Heart right ventricle (tissue), 16 donors: ENCODE measurements around the gene SCO1. TPM values are rescaled to one million over a fixed set of nuclear protein-coding genes. Genes with fewer than 3 reads are reported as not detected.
A peak's percentile ranks its signal among the peaks of the same experiment; 100 is the strongest.

Experiments used
- ATAC-seq, 8 donors: fragments of 200-7000 bp; cut with Tn5 transposase; one replicate each; pipeline ENCODE4 v1.9.1; 2020; ENCODE audit warnings: mild to moderate bottlenecking in 8 of 8, moderate library complexity in 8 of 8, moderate number of reproducible peaks in 1 of 8
- DNase-seq, 2 donors: peaks; one replicate each; pipeline ENCODE4 v3.0.0-alpha.2; 2020
- H3K27ac ChIP-seq, 10 donors: fragments of 200-600 bp; sonication (generic) in 2 of 10; one replicate each; pipeline versions ENCODE4 v1.5.0 to v1.8.0; 2020 to 2022; ENCODE audit warnings: mild to moderate bottlenecking in 3 of 10
- H3K27me3 ChIP-seq, 7 donors: fragments of 200-600 bp; one replicate each; pipeline ENCODE4 v1.8.0; 2021 to 2022; ENCODE audit warnings: mild to moderate bottlenecking in 2 of 7
- H3K36me3 ChIP-seq, 9 donors: fragments of 200-600 bp; sonication (generic) in 1 of 9; one replicate each; pipeline versions ENCODE4 v1.5.0 to v1.8.0; 2020 to 2022; ENCODE audit warnings: mild to moderate bottlenecking in 2 of 9
- H3K4me1 ChIP-seq, 9 donors: fragments of 200-600 bp; sonication (generic) in 1 of 9; one replicate each; pipeline versions ENCODE4 v1.5.0 to v1.8.0; 2020 to 2022; ENCODE audit warnings: mild to moderate bottlenecking in 4 of 9
- H3K4me3 ChIP-seq, 10 donors: fragments of 200-600 bp; sonication (generic) in 2 of 10; one replicate each; pipeline versions ENCODE4 v1.5.0 to v1.8.0; 2020 to 2022; ENCODE audit warnings: mild to moderate bottlenecking in 7 of 10, moderate library complexity in 2 of 10
- H3K9me3 ChIP-seq, 11 donors: fragments of 200-600 bp in 10 of 11; sonication (generic) in 2 of 11; one replicate each; pipeline versions ENCODE4 v1.5.0 to v1.8.0; 2013 to 2022; ENCODE audit warnings: mild to moderate bottlenecking in 2 of 11, control low read depth in 1 of 11, moderate library complexity in 1 of 11
- WGBS, 2 donors: extraction: QIAGEN DNeasy Blood & Tissue Kit; methylation state at CpG; one replicate each; pipeline ENCODE4 v1.1.7; 2013; ENCODE audit warnings: inconsistent platforms in 1 of 2; 5-methylcytosine and 5-hydroxymethylcytosine counted together
- intact Hi-C, 10 donors: fragments of 100-400 bp; cut with DNase I; formaldehyde crosslinking; loops; one replicate each; pipeline versions ENCODE4 v1.11.1 to v1.14.2; 2022
- polyA plus RNA-seq, 2 donors: library from polyadenylated mRNA; stranded (reverse); fragments of 200-250 nt; gene quantifications; one replicate each; pipeline ENCODE4 v1.2.3, GENCODE V29; 2013
- total RNA-seq, 10 donors: library from RNA; stranded (reverse); fragmentation: NEBNext Ultra II Directional in 3 of 10; extraction: Animal tissue kit (Norgen Biotek cat#: 25700) in 3 of 10; gene quantifications; one replicate each; pipeline versions ENCODE4 v1.2.1 to v1.2.4, GENCODE V29; 2021 to 2023
- TF ChIP-seq, protein P1 (sequence below), 9 donors: fragments of 200-600 bp; sonication (generic) in 2 of 9; IDR thresholded peaks; one replicate each; pipeline versions ENCODE4 v1.5.0 to v1.8.0; 2021 to 2022; ENCODE audit warnings: antibody characterized with exemption in 9 of 9, mild to moderate bottlenecking in 5 of 9, moderate library complexity in 1 of 9
- donor health status: Arrhythmogenic right ventricular cardiomyopathy.
- donor health status: ischemic (EF 13 %, LVEDD 7.1; RV severe dilation, severe dysfunction).
- donor health status: healthy with polysubstance abuse.
- donor health status: DM: no; HTN: yes; CAD: no.
- donor health status: DM: no; HTN: no; CAD: no.
- donor health status: ischemic (EF 25% LVEDD 6.9; RV normal size, moderate dysfunction).
- donor health status: ischemic (EF 25% LVEDD 5.7; RV mildly dilated, moderate dysfunction).
- donor health status: healthy.
- donor health status: DM: yes; HTN: yes; CAD: no.
- donor health status: Ischemic cardiomyopathy.
- donor health status: ischemic (EF 35%, LVEDD 5.7; RV mildly dilated, moderate dysfunction).
- donor health status: nonischemic (EF 11% LVEDD 7.7; RV severe dilation, severe dysfunction).
- donor health status: DM: yes; HTN: yes; CAD: no.
- donor health status: PGD.
- donor health status: ischemic (EF 29% LVEDD 5.4; RV normal size, mild dysfunction).
- donor health status: nonischemic (EF 23%, LVEDD 6.1; RV moderate dilation, normal function).

Gene SCO1
- total and polyA plus RNA-seq, 12 donors, result 4.5 to 43.4 (median 35.7) TPM

DNA sequence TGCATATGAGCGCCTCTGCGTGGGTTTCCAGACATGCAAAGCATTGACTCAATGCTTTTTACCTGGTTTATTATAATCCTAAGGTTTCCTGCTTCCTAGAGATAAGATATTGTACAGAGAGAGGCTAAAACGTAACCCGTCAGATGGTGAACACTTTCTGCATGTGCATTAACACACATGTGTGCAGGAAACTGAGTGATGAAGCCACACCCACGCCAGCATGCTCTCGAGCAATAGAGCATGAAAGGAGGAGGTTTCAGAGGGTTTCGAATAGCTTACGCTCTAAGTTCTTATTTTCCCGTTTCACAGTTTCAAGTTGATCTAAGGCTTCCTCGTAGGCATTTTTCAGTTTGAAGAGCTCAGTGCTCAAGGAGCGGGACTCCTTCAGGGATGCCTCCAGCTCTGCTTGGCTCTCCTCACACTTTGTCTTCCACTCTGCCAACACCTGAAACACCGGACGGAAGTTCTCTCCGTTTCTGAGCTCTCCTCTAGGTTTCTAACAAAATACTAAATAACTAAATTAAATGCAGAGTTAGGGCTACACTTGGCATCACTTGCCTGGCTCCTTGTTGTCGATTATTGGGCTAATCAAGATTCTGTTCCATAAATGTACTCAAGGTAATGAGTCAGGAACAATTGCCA is 63.5 kb downstream of the SCO1 start:
- intact Hi-C loops, result no loop called here
- TF ChIP-seq, protein P1, sequence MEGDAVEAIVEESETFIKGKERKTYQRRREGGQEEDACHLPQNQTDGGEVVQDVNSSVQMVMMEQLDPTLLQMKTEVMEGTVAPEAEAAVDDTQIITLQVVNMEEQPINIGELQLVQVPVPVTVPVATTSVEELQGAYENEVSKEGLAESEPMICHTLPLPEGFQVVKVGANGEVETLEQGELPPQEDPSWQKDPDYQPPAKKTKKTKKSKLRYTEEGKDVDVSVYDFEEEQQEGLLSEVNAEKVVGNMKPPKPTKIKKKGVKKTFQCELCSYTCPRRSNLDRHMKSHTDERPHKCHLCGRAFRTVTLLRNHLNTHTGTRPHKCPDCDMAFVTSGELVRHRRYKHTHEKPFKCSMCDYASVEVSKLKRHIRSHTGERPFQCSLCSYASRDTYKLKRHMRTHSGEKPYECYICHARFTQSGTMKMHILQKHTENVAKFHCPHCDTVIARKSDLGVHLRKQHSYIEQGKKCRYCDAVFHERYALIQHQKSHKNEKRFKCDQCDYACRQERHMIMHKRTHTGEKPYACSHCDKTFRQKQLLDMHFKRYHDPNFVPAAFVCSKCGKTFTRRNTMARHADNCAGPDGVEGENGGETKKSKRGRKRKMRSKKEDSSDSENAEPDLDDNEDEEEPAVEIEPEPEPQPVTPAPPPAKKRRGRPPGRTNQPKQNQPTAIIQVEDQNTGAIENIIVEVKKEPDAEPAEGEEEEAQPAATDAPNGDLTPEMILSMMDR (IDR thresholded peaks at IDR 0.05), result no peak
- Histone ChIP-seq H3K36me3 (peaks cover 0 to 35% (median 0%) of the 10 kb centered on the region in 9 donors), H3K9me3 (no peaks in the 10 kb centered on the region), H3K27me3 (no peaks in the 10 kb centered on the region), H3K4me1 (no peaks in the 10 kb centered on the region), H3K27ac (no peak overlapping the region), H3K4me3 (no peak overlapping the region)
- ATAC-seq (no peak), DNase-seq (no peak)
- 92 to 93% methylated on average over 15 of the region's 15 CpGs for WGBS, 2 donors

DNA sequence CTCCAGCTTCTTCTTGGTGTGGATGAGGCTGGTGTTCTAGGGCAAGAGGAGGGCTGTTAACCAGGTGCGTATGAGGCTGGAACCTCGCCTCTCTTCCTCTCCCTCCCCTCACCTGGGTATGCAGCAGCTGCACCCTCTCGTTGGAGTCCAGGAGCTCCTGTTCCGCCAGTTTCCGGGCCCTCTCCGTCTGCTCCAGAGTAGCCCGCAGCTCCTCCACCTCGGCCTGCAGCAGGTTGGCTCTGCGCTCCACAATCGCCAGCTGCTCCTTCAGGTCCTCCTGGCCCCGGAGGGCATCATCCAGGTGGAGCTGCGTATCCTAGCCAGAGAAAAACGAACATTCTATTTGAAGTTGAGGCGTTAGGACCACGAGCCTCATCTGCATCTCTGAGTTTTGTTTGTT is 65.6 kb downstream of the SCO1 start:
- intact Hi-C loops, result no loop called here
- TF ChIP-seq, protein P1 (IDR thresholded peaks at IDR 0.05), result no peak
- WGBS, 2 donors, result 87 to 90% methylated on average over 15 of the region's 15 CpGs
- Histone ChIP-seq H3K4me3 (no peak overlapping the region), H3K36me3 (peaks cover 0 to 25% (median 0%) of the 10 kb centered on the region in 9 donors), H3K27ac (no peak overlapping the region), H3K9me3 (no peaks in the 10 kb centered on the region), H3K4me1 (no peaks in the 10 kb centered on the region), H3K27me3 (no peaks in the 10 kb centered on the region)
- ATAC-seq, result no peak
- DNase-seq, result no peak

DNA sequence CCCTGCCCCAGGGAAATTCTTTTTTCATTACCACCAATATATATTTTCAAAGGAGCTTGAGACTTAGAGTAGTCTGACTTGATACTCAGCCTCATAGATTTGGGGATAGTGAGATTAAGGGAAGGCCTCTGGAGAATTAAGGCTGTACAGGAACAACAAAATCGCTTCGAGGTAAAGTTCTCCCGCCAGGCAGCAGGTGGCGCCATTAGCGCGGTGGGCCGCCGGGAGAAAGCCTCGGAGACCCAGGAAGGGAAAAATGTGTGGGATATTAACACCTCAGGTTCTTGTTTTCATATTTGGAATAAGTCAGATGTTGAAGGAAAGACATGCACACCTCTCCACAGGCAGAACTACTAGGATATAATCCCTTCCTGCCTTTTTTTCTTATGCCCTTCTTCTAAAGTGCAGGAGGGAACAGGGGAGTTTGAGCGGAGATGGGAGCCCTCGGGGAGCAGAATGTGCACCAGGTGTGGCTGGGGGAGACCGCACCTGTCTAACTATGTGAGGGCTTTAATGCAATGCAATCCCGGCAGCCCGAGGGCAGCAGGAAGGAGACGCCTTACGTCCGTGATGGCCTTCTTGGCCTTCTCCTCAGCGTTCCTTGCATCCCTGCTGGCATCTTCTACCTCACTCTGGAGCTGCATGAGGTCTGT is 66.2 kb downstream of the SCO1 start:
- TF ChIP-seq, protein P1 (IDR thresholded peaks at IDR 0.05), result peak; percentile 30 to 79 (median 66)
- DNase-seq, result no peak
- intact Hi-C loops, result no loop called here
- WGBS, 2 donors, result 50 to 52% methylated on average over 18 of the region's 18 CpGs
- H3K36me3 ChIP-seq, result peaks cover 0 to 25% (median 0%) of the 10 kb centered on the region in 9 donors
- H3K4me3 ChIP-seq, result no peak overlapping the region
- no peak for ATAC-seq
- no peaks in the 10 kb centered on the region for H3K4me1 ChIP-seq
- no peak overlapping the region for H3K27ac ChIP-seq
- no peaks in the 10 kb centered on the region for H3K9me3 ChIP-seq
- no peaks in the 10 kb centered on the region for H3K27me3 ChIP-seq

DNA sequence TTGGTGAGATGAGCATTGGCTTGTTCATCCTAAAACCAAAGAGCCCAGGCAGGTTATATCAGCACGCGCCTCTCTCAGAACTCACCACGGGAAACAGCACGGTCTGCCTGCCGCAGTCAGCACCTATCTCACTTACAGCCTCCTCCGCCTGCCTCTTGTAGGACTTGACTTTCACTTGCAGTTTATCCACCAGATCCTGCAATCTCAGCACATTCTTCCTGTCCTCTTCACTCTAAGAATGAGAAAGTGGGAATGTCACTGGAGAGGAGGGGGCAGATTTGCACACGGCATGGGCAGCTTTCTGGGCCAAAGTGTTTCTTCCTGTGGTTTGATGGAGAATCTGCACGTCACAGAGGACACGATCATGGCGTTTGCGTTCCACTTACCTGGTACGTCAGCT is 67.6 kb downstream of the SCO1 start:
- peaks cover 0 to 15% (median 0%) of the 10 kb centered on the region in 9 donors for H3K36me3 ChIP-seq
- no peaks in the 10 kb centered on the region for H3K27me3 ChIP-seq
- no peak for DNase-seq
- TF ChIP-seq, protein P1 (IDR thresholded peaks at IDR 0.05), result no peak
- H3K9me3 ChIP-seq, result no peaks in the 10 kb centered on the region
- no peak overlapping the region for H3K27ac ChIP-seq
- no peaks in the 10 kb centered on the region for H3K4me1 ChIP-seq
- 91 to 92% methylated on average over 12 of the region's 12 CpGs for WGBS, 2 donors
- H3K4me3 ChIP-seq, result no peak overlapping the region
- intact Hi-C loops, result no loop called here
- no peak for ATAC-seq
